ENCODE data around the gene AKR7A2.

AKR7A2 gene

DNA sequence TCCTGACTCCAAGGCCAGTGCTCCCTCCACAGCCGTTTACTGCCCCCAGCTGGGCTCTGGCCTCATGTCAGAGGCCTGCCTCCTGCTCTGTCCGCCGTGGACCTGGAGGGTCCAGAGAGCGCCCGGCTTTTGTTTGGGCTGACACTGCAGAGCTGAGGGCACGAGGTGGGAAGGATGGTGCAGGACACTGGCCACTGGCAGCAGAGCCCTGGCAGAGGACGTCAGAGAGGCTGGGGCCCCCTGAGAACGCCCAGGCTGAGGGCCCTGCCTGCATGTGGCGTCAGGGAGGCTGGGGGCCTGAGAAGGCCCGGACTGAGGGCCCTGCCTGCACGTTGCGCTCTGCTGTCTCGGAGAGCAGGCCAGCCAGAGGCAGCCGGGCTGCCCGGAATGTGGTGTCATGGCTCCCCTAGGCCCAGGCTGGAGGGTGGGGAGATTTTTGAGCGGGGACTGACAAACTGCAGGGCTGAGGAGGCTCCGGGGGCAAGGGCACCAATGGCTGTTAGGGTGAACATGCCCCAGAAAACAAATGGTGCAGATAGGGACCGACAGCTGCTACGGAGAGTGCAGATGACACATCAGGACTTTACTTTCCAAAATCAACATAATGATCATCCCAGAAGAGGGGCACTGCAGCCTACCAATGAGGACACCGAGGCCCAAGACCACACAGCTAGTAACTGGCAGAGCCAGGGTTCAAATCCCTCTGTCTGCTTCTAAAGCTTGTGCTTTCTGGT, 31.8 kb upstream of the AKR7A2 start:
- no peak for DNase-seq (ENCODE audit: low spot score)

DNA sequence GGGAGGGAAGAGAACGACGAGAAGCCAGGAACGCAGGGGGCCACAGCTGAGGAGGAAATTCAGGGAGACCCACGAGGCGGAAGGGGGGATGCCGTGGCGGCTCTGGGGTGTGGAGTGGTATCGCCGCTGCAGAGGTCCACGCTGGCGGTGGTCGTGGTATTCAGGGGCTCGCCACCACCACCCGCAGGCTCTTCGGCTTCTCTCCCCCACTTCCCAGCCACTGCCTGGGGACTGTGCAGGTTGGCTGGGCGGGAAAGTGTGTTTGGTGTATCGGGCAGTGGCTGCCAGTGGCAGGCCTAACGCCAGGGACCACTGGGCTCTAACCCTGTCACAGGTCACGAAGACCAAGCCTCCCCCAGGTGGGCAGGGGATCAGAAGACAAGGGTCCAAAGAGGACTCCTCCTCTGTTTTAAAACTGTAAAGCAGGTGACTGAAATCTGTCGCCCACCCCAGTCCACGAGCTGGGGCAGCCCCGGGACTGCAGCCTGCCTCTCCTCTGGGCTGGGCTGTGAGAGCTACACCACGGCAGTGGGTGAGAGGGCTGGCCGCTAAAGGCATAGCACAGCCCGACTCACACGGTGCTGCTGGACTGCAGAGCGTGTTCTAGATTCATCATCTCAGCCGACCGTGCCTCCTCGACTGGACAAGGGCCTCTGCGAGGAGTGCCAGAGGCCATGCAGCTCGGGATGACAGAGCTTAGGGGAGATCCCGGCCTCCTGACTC, 31.1 kb upstream of the AKR7A2 start:
- DNase-seq (ENCODE audit: low spot score) = no peak

DNA sequence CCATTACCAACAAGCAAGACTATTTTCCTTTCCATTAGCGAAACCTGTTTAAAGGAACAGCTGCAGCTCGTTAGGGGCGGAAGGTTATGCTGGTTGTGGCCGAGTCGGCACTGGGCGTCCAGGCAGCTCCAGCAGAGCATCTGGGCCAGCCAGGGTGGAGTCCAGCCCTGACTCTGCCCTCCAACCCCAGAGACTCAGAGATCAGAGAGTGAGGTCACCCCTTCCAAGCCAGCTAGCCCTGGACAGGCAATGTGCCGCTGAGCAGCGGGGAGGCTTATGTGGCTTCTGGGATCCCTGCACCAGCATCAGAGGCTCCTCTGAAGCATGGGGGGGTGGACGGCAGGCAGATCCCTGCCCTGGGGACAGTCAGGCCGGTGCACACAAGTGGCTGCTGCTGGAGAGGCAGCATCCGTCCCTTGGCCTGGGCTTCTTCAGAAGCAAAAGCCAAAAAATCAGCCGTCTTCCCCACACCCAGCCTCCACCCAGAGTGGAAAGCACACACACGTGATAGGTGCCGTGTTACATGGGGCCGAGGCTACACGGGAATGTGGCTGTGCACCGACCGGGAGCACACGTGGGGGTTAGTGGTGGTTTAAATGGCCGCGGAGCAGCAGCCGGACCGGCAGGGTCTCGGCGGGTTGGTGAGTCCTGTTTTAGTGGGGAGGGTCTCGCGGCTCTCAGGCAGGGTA, 30.3 kb upstream of the AKR7A2 start:
- DNase-seq (ENCODE audit: low spot score) = no peak

- peak; percentile 84 for DNase-seq (ENCODE audit: low spot score)
Observed at GRCh38 chr1:19341201-19342061, 29.5 kb upstream of the AKR7A2 start.

DNA sequence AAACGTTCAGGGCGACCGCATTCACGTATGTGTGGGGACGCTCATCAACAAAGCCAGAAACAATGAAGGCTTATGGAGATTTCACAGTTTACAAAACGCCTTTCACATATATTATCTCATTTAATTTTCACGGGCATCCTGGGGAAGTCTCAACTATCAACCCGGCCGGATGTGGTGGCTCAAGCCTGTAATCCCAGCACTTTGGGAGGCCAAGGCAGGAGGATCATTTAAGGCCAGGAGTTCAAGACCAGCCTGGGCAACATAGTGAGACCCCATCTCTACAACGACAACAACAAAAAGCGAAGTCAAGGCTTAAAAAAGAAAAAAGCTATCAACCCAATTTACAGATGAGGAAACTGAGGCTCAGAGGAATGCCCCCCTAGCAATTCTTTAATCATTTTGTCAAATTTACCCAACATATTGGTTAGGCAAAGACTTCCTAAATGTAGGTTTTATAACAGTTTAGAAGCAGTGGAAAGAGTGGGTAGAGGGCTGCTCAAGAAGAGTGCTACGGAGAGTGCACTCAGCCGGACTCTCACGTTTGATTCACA, 28.5 kb upstream of the AKR7A2 start:
- no peak for DNase-seq (ENCODE audit: low spot score)

DNA sequence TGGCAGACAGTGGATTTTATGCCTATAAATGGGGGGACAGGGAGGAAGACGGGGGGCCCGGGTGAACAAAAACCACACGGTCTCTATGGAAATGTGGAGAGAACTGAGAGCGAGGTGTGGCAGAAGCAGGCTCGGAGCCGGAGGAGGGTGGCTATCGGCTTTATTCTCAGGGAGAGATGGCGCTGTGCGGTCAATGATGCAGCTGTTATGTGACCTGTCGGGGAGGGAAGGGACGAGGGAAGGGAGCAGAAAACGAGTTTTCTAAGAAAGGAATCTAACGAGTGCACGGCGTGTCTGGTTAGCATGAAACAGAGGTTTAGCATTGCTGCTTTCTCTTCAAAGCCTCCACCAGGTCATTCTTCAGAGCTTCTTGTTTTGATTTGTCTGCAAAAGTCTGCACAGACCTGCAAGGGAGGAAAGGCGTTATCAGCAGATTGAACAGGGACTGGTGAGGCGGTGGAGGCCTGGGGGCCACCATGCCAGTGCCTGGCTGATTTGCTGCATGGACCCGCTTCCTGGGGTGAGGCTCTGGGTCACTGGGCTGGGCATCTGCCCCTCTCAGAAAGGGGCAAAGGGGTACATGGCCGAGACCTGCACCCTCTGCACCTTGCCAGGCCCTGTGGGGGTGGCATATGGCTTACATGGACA, 27.4 kb upstream of the AKR7A2 start:
- no peak for DNase-seq (ENCODE audit: low spot score)

DNA sequence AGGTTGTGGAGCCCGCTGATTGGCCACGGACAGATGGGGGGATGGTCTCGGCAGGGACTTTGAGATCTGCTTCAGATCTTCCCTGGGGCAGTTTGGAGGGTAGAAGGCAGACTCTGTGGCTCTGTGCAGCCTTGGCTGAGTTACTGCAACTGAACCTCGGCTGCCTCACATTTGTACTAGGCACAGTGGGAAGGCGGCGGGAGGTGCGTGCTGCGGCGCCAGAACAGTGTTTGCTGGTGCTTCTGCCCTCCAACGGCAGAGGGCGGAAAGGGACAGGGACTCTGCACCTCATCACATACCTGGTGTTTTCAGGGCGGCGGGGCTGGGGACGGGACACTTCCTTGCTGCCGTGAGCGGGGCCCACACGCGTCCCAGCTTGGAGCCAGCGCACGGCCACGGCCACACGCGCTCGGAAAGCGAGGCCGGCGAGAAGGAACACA, 26.4 kb upstream of the AKR7A2 start:
- no peak for DNase-seq (ENCODE audit: low spot score)

DNA sequence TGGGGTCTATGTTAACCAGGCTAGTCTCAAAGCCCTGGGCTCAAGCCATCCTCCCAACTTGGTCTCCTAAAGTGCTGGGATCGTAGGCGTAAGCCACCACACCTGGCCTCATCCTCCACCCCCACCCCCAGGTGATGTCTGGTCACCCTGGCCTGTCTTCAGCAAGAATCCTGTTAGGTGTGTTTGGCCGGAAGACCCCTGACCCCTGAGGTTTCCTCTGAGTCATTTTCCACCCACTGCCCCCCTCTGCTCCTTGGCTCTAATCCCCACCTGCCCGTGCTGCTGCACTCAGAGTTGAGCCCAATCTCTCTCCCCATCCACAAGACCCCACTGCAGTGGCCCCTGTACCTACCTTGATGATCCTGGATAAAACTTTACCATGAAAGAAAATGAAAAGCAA, 25.3 kb upstream of the AKR7A2 start:
- no peak for DNase-seq (ENCODE audit: low spot score)

DNA sequence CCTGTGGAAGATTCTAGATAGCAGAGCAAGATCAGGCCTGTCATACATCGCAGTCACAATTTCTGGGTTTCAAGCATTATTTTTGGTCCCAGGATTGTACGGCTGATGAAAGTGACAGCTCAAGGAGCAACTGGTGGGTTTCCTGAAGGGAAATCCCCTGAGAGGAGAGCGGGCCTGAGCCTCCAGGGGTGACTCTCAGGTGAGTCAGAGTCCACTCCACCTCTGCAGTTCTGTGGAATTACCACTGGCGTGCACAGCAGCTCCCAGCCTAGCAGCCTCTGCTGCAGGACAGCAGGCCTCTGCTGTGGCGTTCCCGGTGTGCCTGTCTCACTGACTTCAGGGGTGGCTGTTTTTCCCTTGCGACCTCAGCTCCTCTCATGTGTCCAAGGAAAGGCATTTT, 24.6 kb upstream of the AKR7A2 start:
- DNase-seq (ENCODE audit: low spot score) = no peak

GRCh38 chr1:19333587-19334354, 21.8 kb upstream of the AKR7A2 start:
- no peak for DNase-seq (ENCODE audit: low spot score)

DNA sequence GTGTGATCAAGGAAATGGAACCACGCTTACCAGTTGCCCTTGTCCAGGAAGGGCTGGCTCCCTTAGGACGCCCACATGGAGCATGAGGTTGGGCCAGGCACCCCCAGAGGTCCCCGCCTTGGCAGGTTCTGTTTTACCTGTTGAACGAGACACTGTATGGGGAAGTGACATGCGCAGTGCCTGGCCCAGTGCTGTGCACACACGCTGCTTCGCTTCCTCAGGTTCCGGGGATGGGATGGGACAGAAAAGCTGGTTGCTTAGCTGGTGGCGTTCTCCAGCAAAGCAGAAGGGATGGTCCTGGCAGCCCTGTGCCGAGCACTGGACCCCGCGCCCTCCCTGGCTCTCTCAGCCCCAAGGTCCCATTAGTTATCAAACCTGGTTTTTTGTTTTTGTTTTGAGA, 20.9 kb upstream of the AKR7A2 start:
- no peak for DNase-seq (ENCODE audit: low spot score)

GRCh38 chr1:19331262-19331878, 19.4 kb upstream of the AKR7A2 start:
- DNase-seq (ENCODE audit: low spot score) = no peak

GRCh38 chr1:19330449-19331135, 18.6 kb upstream of the AKR7A2 start:
- no peak for DNase-seq (ENCODE audit: low spot score)

DNA sequence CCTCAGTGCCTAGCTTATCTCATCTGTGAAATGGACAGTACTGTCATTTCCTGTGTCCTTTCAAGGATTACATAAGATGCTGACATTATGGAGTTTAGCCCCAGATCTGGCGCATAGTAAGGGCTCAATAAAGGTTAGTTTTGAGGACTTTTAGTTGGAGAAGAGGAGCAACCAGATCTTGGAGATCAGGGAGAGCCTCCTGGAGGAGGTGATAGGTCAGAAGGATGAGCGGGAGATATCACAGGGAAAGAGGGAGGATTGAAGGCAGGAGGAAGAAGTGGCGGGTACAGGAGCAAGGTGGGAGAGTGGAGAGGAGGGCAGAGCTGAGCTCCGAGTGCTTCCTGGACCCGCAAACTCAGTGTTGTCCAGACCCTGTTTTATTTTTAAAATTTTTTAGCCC, 17.7 kb upstream of the AKR7A2 start:
- DNase-seq (ENCODE audit: low spot score) = no peak

DNA sequence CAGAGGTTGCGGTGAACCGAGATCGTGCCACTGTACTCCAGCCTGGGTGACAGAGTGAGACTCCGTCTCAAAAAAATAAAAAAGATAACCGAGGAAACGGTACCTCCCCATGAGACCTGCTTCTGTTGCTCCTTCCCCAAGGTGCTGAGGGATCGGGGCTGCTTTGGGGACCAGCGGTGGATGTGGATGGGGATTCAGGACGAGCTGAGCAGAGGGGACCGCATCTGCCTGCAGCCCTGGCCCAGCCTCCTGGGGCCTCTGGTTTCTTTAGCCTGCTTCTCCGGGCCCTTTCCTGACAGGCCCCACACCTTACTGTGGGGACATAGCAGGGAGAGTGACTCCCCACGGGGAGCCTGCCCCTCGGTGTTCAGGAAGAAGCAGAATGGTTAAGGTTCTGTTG, 17.2 kb upstream of the AKR7A2 start:
- DNase-seq (ENCODE audit: low spot score) = no peak

DNA sequence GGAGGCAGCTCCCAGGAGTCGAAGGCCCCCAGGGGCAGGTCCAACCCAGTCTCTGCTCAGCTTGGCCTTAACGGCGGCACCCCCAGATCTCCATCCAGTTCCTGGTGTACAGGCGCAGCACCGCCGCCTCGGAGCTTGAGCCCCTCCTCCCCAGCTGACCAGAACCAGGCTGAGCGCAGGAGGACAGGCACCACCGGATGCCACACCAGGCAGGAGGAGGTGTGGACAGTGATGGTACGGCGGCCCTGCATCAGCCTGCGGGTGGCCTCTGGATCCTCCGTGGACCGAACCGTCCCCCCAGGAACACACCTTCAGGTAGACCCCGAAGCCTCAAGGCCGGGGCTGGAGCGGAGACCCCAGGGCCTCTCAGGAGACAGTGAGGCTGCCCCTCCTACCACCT, 16.5 kb upstream of the AKR7A2 start:
- DNase-seq (ENCODE audit: low spot score) = no peak

GRCh38 chr1:19327736-19328135, 15.8 kb upstream of the AKR7A2 start:
- no peak for DNase-seq (ENCODE audit: low spot score)

DNA sequence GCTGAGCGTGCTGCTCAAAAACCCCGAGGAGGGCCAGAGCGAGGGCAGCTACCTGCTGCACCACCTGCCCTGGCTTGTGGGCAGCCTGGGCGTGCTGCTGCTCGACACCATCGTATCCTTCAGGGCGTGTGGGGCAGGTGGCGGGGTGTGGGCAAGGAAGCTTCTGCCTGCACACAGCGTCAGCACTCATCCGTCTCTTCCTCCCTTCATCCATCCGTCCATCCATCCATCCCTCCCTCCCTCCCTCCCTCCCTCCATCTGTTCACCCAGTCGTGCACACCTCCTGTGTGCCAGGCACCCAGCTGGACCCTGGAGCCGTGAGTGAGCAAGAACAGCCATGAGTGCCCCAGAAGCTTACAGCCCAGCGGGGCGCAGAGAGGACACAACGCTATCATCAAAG, 15.4 kb upstream of the AKR7A2 start:
- no peak for DNase-seq (ENCODE audit: low spot score)

- DNase-seq (ENCODE audit: low spot score) = no peak
Observed at GRCh38 chr1:19326748-19327065, 14.8 kb upstream of the AKR7A2 start.

Data from germinal center (tissue), 1 donor.